GM23338 (cell line): ENCODE data around the gene KAT2B. TPM values are rescaled to one million over a fixed set of nuclear protein-coding genes. Genes with fewer than 3 reads are reported as not detected.

Source experiments
- ATAC-seq: fragments of 200-7000 bp; cut with Tn5 transposase; 3 replicates; pipeline ENCODE4 v1.9.1; 2020
- DNase-seq: peaks from one replicate; pipeline ENCODE4 v3.0.0-alpha.2; 2015; ENCODE audit warnings: low spot score
- H2AFZ ChIP-seq: fragments of 200-600 bp; sonication (generic); 2 replicates; pipeline ENCODE4 v1.8.0; 2016; ENCODE audit warnings: antibody characterized with exemption, mild to moderate bottlenecking, moderate library complexity
- H3F3A ChIP-seq: fragments of 200-600 bp; sonication (generic); replicated peaks from 2 replicates; pipeline ENCODE4 v1.8.0; 2017; ENCODE audit warnings: antibody characterized with exemption, mixed run types, low read depth
- H3K27ac ChIP-seq: fragments of 200-600 bp; sonication (generic); 2 replicates; pipeline ENCODE4 v1.6.1; 2016; ENCODE audit warnings: low read depth
- H3K27me3 ChIP-seq: fragments of 200-600 bp; sonication (generic); 2 replicates; pipeline ENCODE4 v1.8.0; 2016; ENCODE audit warnings: mild to moderate bottlenecking, mixed run types, moderate library complexity; ENCODE audit not compliant: insufficient read depth
- H3K36me3 ChIP-seq: fragments of 200-600 bp; sonication (generic); 2 replicates; pipeline ENCODE4 v1.8.0; 2016; ENCODE audit warnings: mild to moderate bottlenecking; ENCODE audit not compliant: insufficient read depth
- H3K4me1 ChIP-seq: fragments of 200-600 bp; sonication (generic); 2 replicates; pipeline ENCODE4 v1.8.0; 2016; ENCODE audit warnings: mild to moderate bottlenecking, moderate library complexity; ENCODE audit not compliant: insufficient read depth
- H3K4me2 ChIP-seq: fragments of 200-600 bp; sonication (generic); 2 replicates; pipeline ENCODE4 v1.7.1; 2017; ENCODE audit warnings: mixed run types
- H3K4me3 ChIP-seq: fragments of 200-600 bp; sonication (generic); 2 replicates; pipeline ENCODE4 v1.6.1; 2016; ENCODE audit warnings: mixed run types
- H3K79me2 ChIP-seq: fragments of 200-600 bp; sonication (generic); replicated peaks from 2 replicates; pipeline ENCODE4 v1.8.0; 2017; ENCODE audit warnings: mild to moderate bottlenecking; ENCODE audit not compliant: insufficient read depth
- H3K9me2 ChIP-seq: fragments of 200-600 bp; sonication (generic); 2 replicates; pipeline ENCODE4 v1.8.0; 2017; ENCODE audit not compliant: insufficient read depth
- H4K20me1 ChIP-seq: fragments of 200-600 bp; sonication (generic); replicated peaks from 2 replicates; pipeline ENCODE4 v1.8.0; 2017; ENCODE audit warnings: mild to moderate bottlenecking; ENCODE audit not compliant: insufficient read depth
- H3K27ac Mint-ChIP-seq: 2 replicates; pipeline ENCODE4 v1.8.0; 2020; ENCODE audit warnings: inconsistent platforms, mild to moderate bottlenecking, moderate library complexity, mixed read lengths
- H3K27me3 Mint-ChIP-seq: 3 replicates; pipeline ENCODE4 v1.8.0; 2022; ENCODE audit warnings: low read depth, mild to moderate bottlenecking, moderate library complexity, mixed read lengths, inconsistent platforms; ENCODE audit not compliant: insufficient read depth, poor library complexity
- H3K36me3 Mint-ChIP-seq: 3 replicates; pipeline ENCODE4 v1.8.0; 2021; ENCODE audit warnings: low read depth, mild to moderate bottlenecking, inconsistent platforms, moderate library complexity, mixed read lengths
- H3K4me1 Mint-ChIP-seq: 3 replicates; pipeline ENCODE4 v1.8.0; 2020; ENCODE audit warnings: mild to moderate bottlenecking, inconsistent platforms, mixed read lengths
- H3K4me3 Mint-ChIP-seq: 3 replicates; pipeline ENCODE4 v1.8.0; 2021; ENCODE audit warnings: moderate library complexity, mild to moderate bottlenecking, inconsistent platforms, mixed read lengths
- H3K9me3 Mint-ChIP-seq: 3 replicates; pipeline ENCODE4 v1.8.0; 2020; ENCODE audit warnings: moderate library complexity, mild to moderate bottlenecking, inconsistent platforms, mixed read lengths
- CREB1 ChIP-seq: fragments of 250-450 bp; sonication (Bioruptor Pico); IDR thresholded peaks from 2 replicates; pipeline ENCODE4 v1.5.0; 2020; ENCODE audit warnings: low read depth, mild to moderate bottlenecking, moderate library complexity
- CTCF ChIP-seq, 2 experiments: fragments of 200-600 bp in 1 of 2; sonication (generic) in 1 of 2; conservative IDR thresholded peaks; 2 replicates each; pipeline versions ENCODE4 v1.5.1 to v1.6.1; 2016 to 2017; ENCODE audit warnings: antibody characterized with exemption in 2 of 2, low read depth in 2 of 2, mild to moderate bottlenecking in 2 of 2, moderate library complexity in 1 of 2
- EZH2 ChIP-seq: fragments of 200-600 bp; sonication (generic); IDR thresholded peaks from one replicate; pipeline ENCODE4 v1.8.0; 2017; ENCODE audit warnings: antibody characterized with exemption, mild to moderate bottlenecking, low read depth; ENCODE audit not compliant: unreplicated experiment
- EZH2phosphoT487 ChIP-seq: fragments of 200-600 bp; sonication (generic); IDR thresholded peaks from one replicate; pipeline ENCODE4 v1.8.1; 2018; ENCODE audit warnings: antibody characterized with exemption; ENCODE audit not compliant: unreplicated experiment
- JUNB ChIP-seq: IDR thresholded peaks from one replicate; pipeline ENCODE4 v1.6.1; 2016; ENCODE audit warnings: antibody characterized with exemption; ENCODE audit not compliant: unreplicated experiment
- NANOG ChIP-seq: IDR thresholded peaks from 2 replicates; pipeline ENCODE4 v1.6.1; 2016; ENCODE audit warnings: antibody characterized with exemption, borderline replicate concordance
- POLR2AphosphoS5 ChIP-seq: IDR thresholded peaks from 2 replicates; pipeline ENCODE4 v1.6.1; 2016; ENCODE audit warnings: antibody characterized with exemption, low read depth
- REST ChIP-seq: IDR thresholded peaks from one replicate; pipeline ENCODE4 v1.6.1; 2018; ENCODE audit warnings: antibody characterized with exemption; ENCODE audit not compliant: unreplicated experiment
- STAT1 ChIP-seq: IDR thresholded peaks from one replicate; pipeline ENCODE4 v1.6.1; 2016; ENCODE audit warnings: antibody characterized with exemption; ENCODE audit not compliant: unreplicated experiment
- ZNF114 ChIP-seq: fragments of 250-450 bp; sonication (Bioruptor Pico); IDR thresholded peaks from 2 replicates; pipeline ENCODE4 v1.5.0; 2020; ENCODE audit warnings: mild to moderate bottlenecking, moderate library complexity
- ZNF331 ChIP-seq: fragments of 250-450 bp; sonication (Bioruptor Pico); IDR thresholded peaks from 2 replicates; pipeline ENCODE4 v1.5.0; 2020; ENCODE audit warnings: low read depth, mild to moderate bottlenecking, moderate library complexity
- ZNF462 ChIP-seq: fragments of 250-450 bp; sonication (Bioruptor Pico); IDR thresholded peaks from 2 replicates; pipeline ENCODE4 v1.5.0; 2020; ENCODE audit warnings: mild to moderate bottlenecking, moderate library complexity
- polyA plus RNA-seq: library from polyadenylated mRNA; unstranded; fragments of >200 nt; fragmentation: Nextera tagmentation; extraction: Ambion mirVana; gene quantifications from 2 replicates; pipeline ENCODE4 v1.2.1, GENCODE V29; 2016
- total RNA-seq: library from RNA; depleted of rRNA; stranded (reverse); fragments of >200 nt; shearing (Covaris generic); gene quantifications from 2 replicates; pipeline ENCODE4 v1.2.3, GENCODE V29; 2014
- TF ChIP-seq, protein P1 (sequence below): IDR thresholded peaks from 2 replicates; pipeline ENCODE4 v1.6.1; 2016; ENCODE audit warnings: antibody characterized with exemption

Gene KAT2B
- total and polyA plus RNA-seq, 2 experiments from 2014 or later: 1.3 to 4.4 TPM

- Histone ChIP-seq H3K4me3 (no peak overlapping the region), H4K20me1 (no peaks in the 10 kb centered on the region), H3K9me2 (no peaks in the 10 kb centered on the region), H3K27ac (no peak overlapping the region), H3K4me2 (no peak overlapping the region), H3K4me1 (no peaks in the 10 kb centered on the region), H3K79me2 (no peaks in the 10 kb centered on the region), H3F3A (no peaks in the 10 kb centered on the region), H2AFZ (no peak overlapping the region), H3K36me3 (peaks cover 17% of the 10 kb centered on the region), H3K27me3 (no peaks in the 10 kb centered on the region)
- Mint-ChIP-seq H3K36me3 (peaks cover 32% of the 10 kb centered on the region), H3K4me3 (no peak overlapping the region), H3K27ac (no peak overlapping the region), H3K27me3 (no peaks in the 10 kb centered on the region), H3K9me3 (no peaks in the 10 kb centered on the region), H3K4me1 (peaks cover 4% of the 10 kb centered on the region; the same call in 2 of the 3 replicates)
- no peak for ATAC-seq
- DNase-seq: no peak
- TF ChIP-seq EZH2 (no peak), ZNF331 (CRISPR knock-in tag) (no peak), JUNB (no peak), EZH2phosphoT487 (no peak), ZNF462 (CRISPR knock-in tag) (no peak), ZNF114 (CRISPR knock-in tag) (no peak), STAT1 (no peak), CTCF (conservative IDR thresholded peaks at IDR 0.05; ENCODE audit: low read depth in 2 of 2) (no peak), NANOG (no peak), CREB1 (CRISPR knock-in tag) (no peak), POLR2AphosphoS5 (no peak), REST (no peak)
- TF ChIP-seq, protein P1, sequence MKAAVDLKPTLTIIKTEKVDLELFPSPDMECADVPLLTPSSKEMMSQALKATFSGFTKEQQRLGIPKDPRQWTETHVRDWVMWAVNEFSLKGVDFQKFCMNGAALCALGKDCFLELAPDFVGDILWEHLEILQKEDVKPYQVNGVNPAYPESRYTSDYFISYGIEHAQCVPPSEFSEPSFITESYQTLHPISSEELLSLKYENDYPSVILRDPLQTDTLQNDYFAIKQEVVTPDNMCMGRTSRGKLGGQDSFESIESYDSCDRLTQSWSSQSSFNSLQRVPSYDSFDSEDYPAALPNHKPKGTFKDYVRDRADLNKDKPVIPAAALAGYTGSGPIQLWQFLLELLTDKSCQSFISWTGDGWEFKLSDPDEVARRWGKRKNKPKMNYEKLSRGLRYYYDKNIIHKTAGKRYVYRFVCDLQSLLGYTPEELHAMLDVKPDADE: no peak
Observed at GRCh38 chr3:20160230-20160629, 120.0 kb downstream of the KAT2B start.
